Heart right ventricle (tissue), 16 donors: ENCODE measurements around the gene CHN2. TPM values are rescaled to one million over a fixed set of nuclear protein-coding genes. Genes with fewer than 3 reads are reported as not detected.

ENCODE experiments used
- ATAC-seq, 8 donors: fragments of 200-7000 bp; cut with Tn5 transposase; one replicate each; pipeline ENCODE4 v1.9.1; 2020; ENCODE audit warnings: mild to moderate bottlenecking in 8 of 8, moderate library complexity in 8 of 8, moderate number of reproducible peaks in 1 of 8
- DNase-seq, 2 donors: peaks; one replicate each; pipeline ENCODE4 v3.0.0-alpha.2; 2020
- H3K27ac ChIP-seq, 10 donors: fragments of 200-600 bp; sonication (generic) in 2 of 10; one replicate each; pipeline versions ENCODE4 v1.5.0 to v1.8.0; 2020 to 2022; ENCODE audit warnings: mild to moderate bottlenecking in 3 of 10
- H3K27me3 ChIP-seq, 7 donors: fragments of 200-600 bp; one replicate each; pipeline ENCODE4 v1.8.0; 2021 to 2022; ENCODE audit warnings: mild to moderate bottlenecking in 2 of 7
- H3K36me3 ChIP-seq, 9 donors: fragments of 200-600 bp; sonication (generic) in 1 of 9; one replicate each; pipeline versions ENCODE4 v1.5.0 to v1.8.0; 2020 to 2022; ENCODE audit warnings: mild to moderate bottlenecking in 2 of 9
- H3K4me1 ChIP-seq, 9 donors: fragments of 200-600 bp; sonication (generic) in 1 of 9; one replicate each; pipeline versions ENCODE4 v1.5.0 to v1.8.0; 2020 to 2022; ENCODE audit warnings: mild to moderate bottlenecking in 4 of 9
- H3K4me3 ChIP-seq, 10 donors: fragments of 200-600 bp; sonication (generic) in 2 of 10; one replicate each; pipeline versions ENCODE4 v1.5.0 to v1.8.0; 2020 to 2022; ENCODE audit warnings: mild to moderate bottlenecking in 7 of 10, moderate library complexity in 2 of 10
- H3K9me3 ChIP-seq, 11 donors: fragments of 200-600 bp in 10 of 11; sonication (generic) in 2 of 11; one replicate each; pipeline versions ENCODE4 v1.5.0 to v1.8.0; 2013 to 2022; ENCODE audit warnings: mild to moderate bottlenecking in 2 of 11, control low read depth in 1 of 11, moderate library complexity in 1 of 11
- WGBS, 2 donors: extraction: QIAGEN DNeasy Blood & Tissue Kit; methylation state at CpG; one replicate each; pipeline ENCODE4 v1.1.7; 2013; ENCODE audit warnings: inconsistent platforms in 1 of 2; 5-methylcytosine and 5-hydroxymethylcytosine counted together
- intact Hi-C, 10 donors: fragments of 100-400 bp; cut with DNase I; formaldehyde crosslinking; loops; one replicate each; pipeline versions ENCODE4 v1.11.1 to v1.14.2; 2022
- polyA plus RNA-seq, 2 donors: library from polyadenylated mRNA; stranded (reverse); fragments of 200-250 nt; gene quantifications; one replicate each; pipeline ENCODE4 v1.2.3, GENCODE V29; 2013
- total RNA-seq, 10 donors: library from RNA; stranded (reverse); fragmentation: NEBNext Ultra II Directional in 3 of 10; extraction: Animal tissue kit (Norgen Biotek cat#: 25700) in 3 of 10; gene quantifications; one replicate each; pipeline versions ENCODE4 v1.2.1 to v1.2.4, GENCODE V29; 2021 to 2023
- TF ChIP-seq, protein P1 (sequence below), 9 donors: fragments of 200-600 bp; sonication (generic) in 2 of 9; IDR thresholded peaks; one replicate each; pipeline versions ENCODE4 v1.5.0 to v1.8.0; 2021 to 2022; ENCODE audit warnings: antibody characterized with exemption in 9 of 9, mild to moderate bottlenecking in 5 of 9, moderate library complexity in 1 of 9
- donor health status: Arrhythmogenic right ventricular cardiomyopathy.
- donor health status: ischemic (EF 13 %, LVEDD 7.1; RV severe dilation, severe dysfunction).
- donor health status: healthy with polysubstance abuse.
- donor health status: DM: no; HTN: yes; CAD: no.
- donor health status: DM: no; HTN: no; CAD: no.
- donor health status: ischemic (EF 25% LVEDD 6.9; RV normal size, moderate dysfunction).
- donor health status: ischemic (EF 25% LVEDD 5.7; RV mildly dilated, moderate dysfunction).
- donor health status: healthy.
- donor health status: DM: yes; HTN: yes; CAD: no.
- donor health status: Ischemic cardiomyopathy.
- donor health status: ischemic (EF 35%, LVEDD 5.7; RV mildly dilated, moderate dysfunction).
- donor health status: nonischemic (EF 11% LVEDD 7.7; RV severe dilation, severe dysfunction).
- donor health status: DM: yes; HTN: yes; CAD: no.
- donor health status: PGD.
- donor health status: ischemic (EF 29% LVEDD 5.4; RV normal size, mild dysfunction).
- donor health status: nonischemic (EF 23%, LVEDD 6.1; RV moderate dilation, normal function).

CHN2 gene
- total and polyA plus RNA-seq, 12 donors: 5.9 to 54.9 (median 22.6) TPM

DNA sequence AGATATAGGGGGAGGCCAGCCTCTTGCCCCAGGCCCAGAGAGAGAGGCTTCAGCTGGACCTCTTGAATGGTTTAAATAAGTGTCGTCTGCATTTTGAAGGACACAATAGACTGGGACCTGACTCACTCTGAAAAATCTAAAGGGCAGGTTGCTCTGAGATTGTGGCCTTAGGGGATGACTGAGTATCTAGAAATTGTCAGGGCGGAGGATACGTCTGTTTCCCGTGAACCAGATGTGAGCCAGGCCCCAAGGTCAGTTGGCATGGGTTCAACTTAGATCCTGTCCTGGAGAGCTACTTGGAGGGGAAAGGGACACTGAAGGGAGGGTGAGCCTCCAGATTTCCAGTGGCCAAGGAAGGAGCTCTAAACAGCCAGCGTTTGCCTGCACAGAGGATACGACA, 110.2 kb downstream of the CHN2 start:
- ATAC-seq: peak; percentile 74 to 89 (median 82)

DNA sequence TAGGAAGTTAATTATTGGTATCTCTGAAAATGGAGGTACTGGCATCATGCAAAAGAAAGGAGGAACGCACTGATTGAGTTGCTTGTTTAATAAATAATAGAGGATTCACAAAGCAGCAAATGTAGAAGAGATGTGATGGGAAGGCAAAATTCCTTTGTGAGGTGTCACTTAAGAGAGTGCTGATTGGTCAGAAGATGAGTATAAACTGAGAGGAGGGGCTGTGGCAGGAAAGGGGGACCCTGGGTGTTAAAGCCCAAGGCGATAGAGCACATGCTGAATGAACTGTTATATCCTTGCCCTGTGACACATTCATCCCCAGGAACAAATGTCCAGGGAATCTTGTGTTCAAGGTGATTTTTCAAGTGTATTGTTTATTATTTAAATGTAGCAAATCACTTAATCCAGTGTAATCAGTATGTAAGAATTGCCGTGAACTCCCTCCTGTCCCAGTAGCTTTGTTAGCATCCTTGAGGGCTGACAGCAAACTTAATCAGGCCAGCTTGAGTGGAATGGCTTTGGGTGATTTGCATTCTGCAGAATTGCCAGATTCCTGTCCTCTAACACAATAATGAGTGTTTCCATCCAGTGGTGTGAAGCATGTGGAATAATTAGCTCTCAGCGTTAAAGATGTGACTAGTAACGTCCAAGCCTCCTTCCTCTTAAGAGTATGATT, 111.9 kb downstream of the CHN2 start:
- H3K27ac ChIP-seq: no peak overlapping the region
- DNase-seq: no peak
- peaks cover 0 to 10% (median 0%) of the 10 kb centered on the region in 11 donors for H3K9me3 ChIP-seq
- intact Hi-C loops: no loop called here
- H3K4me1 ChIP-seq: peaks cover 0 to 22% (median 4%) of the 10 kb centered on the region in 9 donors
- H3K36me3 ChIP-seq: peaks cover 0 to 4% (median 0%) of the 10 kb centered on the region in 9 donors
- WGBS, 2 donors: 67% methylated on average over 5 of the region's 5 CpGs
- H3K4me3 ChIP-seq: no peak overlapping the region
- no peaks in the 10 kb centered on the region for H3K27me3 ChIP-seq
- TF ChIP-seq, protein P1, sequence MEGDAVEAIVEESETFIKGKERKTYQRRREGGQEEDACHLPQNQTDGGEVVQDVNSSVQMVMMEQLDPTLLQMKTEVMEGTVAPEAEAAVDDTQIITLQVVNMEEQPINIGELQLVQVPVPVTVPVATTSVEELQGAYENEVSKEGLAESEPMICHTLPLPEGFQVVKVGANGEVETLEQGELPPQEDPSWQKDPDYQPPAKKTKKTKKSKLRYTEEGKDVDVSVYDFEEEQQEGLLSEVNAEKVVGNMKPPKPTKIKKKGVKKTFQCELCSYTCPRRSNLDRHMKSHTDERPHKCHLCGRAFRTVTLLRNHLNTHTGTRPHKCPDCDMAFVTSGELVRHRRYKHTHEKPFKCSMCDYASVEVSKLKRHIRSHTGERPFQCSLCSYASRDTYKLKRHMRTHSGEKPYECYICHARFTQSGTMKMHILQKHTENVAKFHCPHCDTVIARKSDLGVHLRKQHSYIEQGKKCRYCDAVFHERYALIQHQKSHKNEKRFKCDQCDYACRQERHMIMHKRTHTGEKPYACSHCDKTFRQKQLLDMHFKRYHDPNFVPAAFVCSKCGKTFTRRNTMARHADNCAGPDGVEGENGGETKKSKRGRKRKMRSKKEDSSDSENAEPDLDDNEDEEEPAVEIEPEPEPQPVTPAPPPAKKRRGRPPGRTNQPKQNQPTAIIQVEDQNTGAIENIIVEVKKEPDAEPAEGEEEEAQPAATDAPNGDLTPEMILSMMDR (IDR thresholded peaks at IDR 0.05): no peak
- ATAC-seq: no peak

More for the DNA sequence above, 110.2 kb downstream of the CHN2 start:
- TF ChIP-seq, protein P1 (IDR thresholded peaks at IDR 0.05): no peak
- peak overlapping the region in 2 of 10 donors; percentile 29 to 46 for H3K27ac ChIP-seq
- peaks cover 0 to 3% (median 0%) of the 10 kb centered on the region in 9 donors for H3K36me3 ChIP-seq
- peaks cover 0 to 7% (median 0%) of the 10 kb centered on the region in 11 donors for H3K9me3 ChIP-seq
- WGBS, 2 donors: 51 to 54% methylated on average over 6 of the region's 6 CpGs
- DNase-seq: peak in 1 of 2 donors; percentile 56
- intact Hi-C loops: loop anchor here in 1 of 10 donors (5.0 kb wide), 1 partner anchor 33 kb away; no protein-coding TSS in a partner anchor
- peaks cover 0 to 34% (median 17%) of the 10 kb centered on the region in 9 donors for H3K4me1 ChIP-seq
- H3K4me3 ChIP-seq: no peak overlapping the region
- no peaks in the 10 kb centered on the region for H3K27me3 ChIP-seq

DNA sequence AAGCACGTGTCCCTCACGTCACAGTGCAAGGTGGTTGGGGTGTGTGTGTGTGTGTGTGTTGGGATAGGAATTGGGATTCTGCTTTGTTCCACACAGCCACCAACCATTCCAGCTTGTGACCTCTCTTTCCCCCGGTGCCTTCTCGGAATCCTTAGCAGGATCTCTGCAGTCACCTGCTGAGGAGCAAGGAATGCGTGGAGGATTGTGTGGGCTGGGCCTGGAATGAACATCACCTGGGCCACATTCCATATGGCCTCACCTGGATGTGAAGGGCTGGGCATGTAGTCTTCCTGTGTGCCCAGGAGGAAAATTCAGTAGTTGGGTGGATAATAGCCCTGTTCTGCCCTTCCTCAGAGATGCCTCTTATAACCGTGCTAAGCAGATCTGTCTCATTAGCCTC, 113.8 kb downstream of the CHN2 start:
- no peak for ATAC-seq
- 85 to 95% methylated on average over 6 of the region's 6 CpGs for WGBS, 2 donors
- intact Hi-C loops: no loop called here

DNA sequence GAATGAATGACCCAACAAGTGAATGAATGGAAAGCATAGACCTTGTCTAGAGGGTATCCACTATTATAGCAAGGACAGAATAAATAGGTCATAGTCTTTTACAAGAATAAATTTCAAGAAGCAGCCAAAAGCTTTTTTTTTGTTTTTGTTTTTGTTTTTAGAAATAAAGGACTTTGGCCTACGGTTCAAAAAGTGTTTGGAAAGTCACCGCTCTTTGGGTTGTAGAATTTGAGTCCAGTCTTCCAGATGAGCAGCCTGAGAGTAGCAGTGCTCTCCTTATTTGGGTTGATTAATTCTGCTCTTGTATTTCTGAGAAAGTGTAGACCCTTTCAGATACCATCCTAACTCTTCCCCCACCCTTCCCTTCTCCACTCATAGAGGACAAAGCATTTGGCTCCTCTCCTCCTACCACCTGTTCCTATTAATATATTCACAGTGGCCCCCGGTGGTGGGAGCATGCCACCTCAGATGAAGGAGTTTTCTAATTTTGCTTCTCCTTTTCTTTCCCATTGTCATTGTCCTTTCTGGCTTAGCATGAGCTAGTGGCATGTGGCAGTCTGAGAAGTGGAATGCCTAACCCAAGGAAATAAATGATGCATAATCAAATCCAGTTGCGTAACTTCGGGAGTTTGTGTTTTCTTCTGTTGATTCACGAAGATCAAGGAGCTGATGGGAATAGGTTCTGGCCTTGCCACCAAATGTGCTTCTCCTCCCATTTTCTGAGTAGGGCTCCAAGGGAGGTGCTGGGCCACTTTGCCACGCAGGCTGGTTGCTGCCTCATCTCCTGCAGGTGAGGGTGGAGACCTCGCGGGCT, 114.7 kb downstream of the CHN2 start:
- Histone ChIP-seq H3K27me3 (no peaks in the 10 kb centered on the region), H3K4me1 (peaks cover 0 to 15% (median 4%) of the 10 kb centered on the region in 9 donors), H3K4me3 (no peak overlapping the region), H3K36me3 (peaks cover 0 to 4% (median 0%) of the 10 kb centered on the region in 9 donors), H3K9me3 (peaks cover 0 to 10% (median 0%) of the 10 kb centered on the region in 11 donors), H3K27ac (no peak overlapping the region)
- ATAC-seq: no peak
- DNase-seq: no peak
- intact Hi-C loops: no loop called here
- TF ChIP-seq, protein P1 (IDR thresholded peaks at IDR 0.05): peak in 1 of 9 donors; percentile 4
- WGBS, 2 donors: 92 to 95% methylated on average over 9 of the region's 9 CpGs

More for the DNA sequence above, 113.8 kb downstream of the CHN2 start:
- peaks cover 0 to 10% (median 0%) of the 10 kb centered on the region in 11 donors for H3K9me3 ChIP-seq
- H3K4me1 ChIP-seq: peaks cover 0 to 22% (median 4%) of the 10 kb centered on the region in 9 donors
- no peak overlapping the region for H3K27ac ChIP-seq
- no peak for DNase-seq
- TF ChIP-seq, protein P1 (IDR thresholded peaks at IDR 0.05): no peak
- no peaks in the 10 kb centered on the region for H3K27me3 ChIP-seq
- no peak overlapping the region for H3K4me3 ChIP-seq
- H3K36me3 ChIP-seq: peaks cover 0 to 4% (median 0%) of the 10 kb centered on the region in 9 donors
